Measurements from ENCODE around the gene CLRN1.

CLRN1 gene

GRCh38 chr3:150905746-150906145 lies 66.8 kb downstream of the CLRN1 start:
- TF ChIP-seq, protein P1, sequence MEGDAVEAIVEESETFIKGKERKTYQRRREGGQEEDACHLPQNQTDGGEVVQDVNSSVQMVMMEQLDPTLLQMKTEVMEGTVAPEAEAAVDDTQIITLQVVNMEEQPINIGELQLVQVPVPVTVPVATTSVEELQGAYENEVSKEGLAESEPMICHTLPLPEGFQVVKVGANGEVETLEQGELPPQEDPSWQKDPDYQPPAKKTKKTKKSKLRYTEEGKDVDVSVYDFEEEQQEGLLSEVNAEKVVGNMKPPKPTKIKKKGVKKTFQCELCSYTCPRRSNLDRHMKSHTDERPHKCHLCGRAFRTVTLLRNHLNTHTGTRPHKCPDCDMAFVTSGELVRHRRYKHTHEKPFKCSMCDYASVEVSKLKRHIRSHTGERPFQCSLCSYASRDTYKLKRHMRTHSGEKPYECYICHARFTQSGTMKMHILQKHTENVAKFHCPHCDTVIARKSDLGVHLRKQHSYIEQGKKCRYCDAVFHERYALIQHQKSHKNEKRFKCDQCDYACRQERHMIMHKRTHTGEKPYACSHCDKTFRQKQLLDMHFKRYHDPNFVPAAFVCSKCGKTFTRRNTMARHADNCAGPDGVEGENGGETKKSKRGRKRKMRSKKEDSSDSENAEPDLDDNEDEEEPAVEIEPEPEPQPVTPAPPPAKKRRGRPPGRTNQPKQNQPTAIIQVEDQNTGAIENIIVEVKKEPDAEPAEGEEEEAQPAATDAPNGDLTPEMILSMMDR (IDR thresholded peaks at IDR 0.05; ENCODE audit: extremely low read depth, missing control alignments): no peak
- no peak for DNase-seq (ENCODE audit: low spot score)

- TF ChIP-seq, protein P1 (IDR thresholded peaks at IDR 0.05; ENCODE audit: extremely low read depth, missing control alignments): no peak
Observed at GRCh38 chr3:150905339-150905738, 67.2 kb downstream of the CLRN1 start, which contains the start of gene MINDY4B. Gene MINDY4B (minus strand): TSS chr3:150905439. CDS start chr3:150905439, 0 bp downstream.

GRCh38 chr3:150902988-150903387 lies 69.5 kb downstream of the CLRN1 start:
- TF ChIP-seq, protein P1 (IDR thresholded peaks at IDR 0.05; ENCODE audit: extremely low read depth, missing control alignments): no peak
- DNase-seq (ENCODE audit: low spot score): no peak

More at GRCh38 chr3:150905339-150905738, 67.2 kb downstream of the CLRN1 start, which contains the start of gene MINDY4B:
- no peak for DNase-seq (ENCODE audit: low spot score)

DNA sequence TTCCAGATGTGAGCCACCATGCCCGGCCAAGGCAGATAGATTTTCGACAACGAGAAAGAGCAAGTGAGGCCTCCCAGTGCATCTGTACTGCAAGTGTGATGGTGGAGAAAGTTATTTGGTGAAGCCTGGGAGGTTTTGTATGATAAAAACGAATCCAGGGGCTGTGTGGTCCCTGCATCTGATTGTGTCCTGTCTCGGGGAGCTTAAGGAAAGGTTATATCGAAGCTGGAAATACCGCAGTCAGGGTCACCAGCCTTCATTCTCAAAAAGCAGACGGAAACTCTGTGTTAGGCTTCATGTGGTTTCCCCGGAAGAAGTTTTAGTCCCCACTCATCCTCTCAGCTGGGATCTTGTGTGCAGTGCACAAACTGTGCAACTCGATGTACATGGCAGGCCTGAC lies 70.7 kb downstream of the CLRN1 start:
- no peak for DNase-seq (ENCODE audit: low spot score)
- TF ChIP-seq, protein P1 (IDR thresholded peaks at IDR 0.05; ENCODE audit: extremely low read depth, missing control alignments): no peak

- TF ChIP-seq, protein P1 (IDR thresholded peaks at IDR 0.05; ENCODE audit: extremely low read depth, missing control alignments): no peak
- no peak for DNase-seq (ENCODE audit: low spot score)
Observed at GRCh38 chr3:150899141-150899540, 73.4 kb downstream of the CLRN1 start.

- TF ChIP-seq, protein P1 (IDR thresholded peaks at IDR 0.05; ENCODE audit: extremely low read depth, missing control alignments): no peak
Observed at GRCh38 chr3:150898046-150898754, 74.3 kb downstream of the CLRN1 start.

GRCh38 chr3:150897592-150897991 lies 74.9 kb downstream of the CLRN1 start:
- no peak for DNase-seq (ENCODE audit: low spot score)
- TF ChIP-seq, protein P1 (IDR thresholded peaks at IDR 0.05; ENCODE audit: extremely low read depth, missing control alignments): no peak

More at GRCh38 chr3:150898046-150898754, 74.3 kb downstream of the CLRN1 start:
- DNase-seq (ENCODE audit: low spot score): no peak
